ENCODE measurements around the gene RANGRF.

- TF ChIP-seq CTCF (IDR thresholded peaks at IDR 0.05; ENCODE audit: borderline replicate concordance, extremely low read depth, low read length, poor library complexity, severe bottlenecking) (no peak), EZH2 (IDR thresholded peaks at IDR 0.05; ENCODE audit: borderline replicate concordance, low read depth, low read length, severe bottlenecking) (no peak)
These were observed 26.6 kb downstream of the RANGRF start for GRCh38 chr17:8314797-8315763.
